HCT116 (cell line): ENCODE measurements around the gene KDM4D. TPM values are rescaled to one million over a fixed set of nuclear protein-coding genes. Genes with fewer than 3 reads are reported as not detected.

Experiments
- ATAC-seq: fragments of 200-7000 bp; cut with Tn5 transposase; 2 replicates; pipeline ENCODE4 v1.9.1; 2020; ENCODE audit warnings: mild to moderate bottlenecking, moderate library complexity
- BruUV-seq: library from RNA; stranded (reverse); fragments of 400-500 nt; replicated peaks from 2 replicates; lab custom pipeline; 2021; lab: Mats Ljungman, UMichigan
- CTCF ChIA-PET: fragments of 300-600 bp; sonication (Branson Sonifier 250); formaldehyde crosslinking; loops from one replicate; lab custom pipeline; 2021; ENCODE audit warnings: antibody characterized with exemption; lab: Charles Lee
- POLR2A ChIA-PET: fragments of 300-600, 350-600 bp; sonication (Branson Sonifier 250); formaldehyde crosslinking; loops from one replicate; lab custom pipeline; 2021; ENCODE audit warnings: antibody characterized with exemption; lab: Charles Lee
- RAD21 ChIA-PET, 2 experiments: fragments of 300-600 bp; sonication (Branson Sonifier 250); formaldehyde crosslinking; loops; one replicate each; lab custom pipeline; 2023; ENCODE audit warnings: low total read pairs in 2 of 2; ENCODE audit not compliant: uncharacterized antibody in 2 of 2, unreplicated experiment in 2 of 2, low non-redundant PET in 1 of 2; lab: Charles Lee
- DNase-seq: peaks from one replicate; pipeline ENCODE4 v3.0.0-alpha.2; 2010; ENCODE audit warnings: low read depth, low spot score
- H2AFZ ChIP-seq: fragments of 200-600 bp; shearing (Covaris generic), sonication (generic); 2 replicates; pipeline ENCODE4 v1.6.1; 2017; ENCODE audit warnings: low read depth, mixed run types, mixed read lengths, antibody characterized with exemption, low read length; ENCODE audit not compliant: poor library complexity, severe bottlenecking
- H3K27ac ChIP-seq: 2 replicates; pipeline ENCODE4 v1.5.1; 2012; ENCODE audit warnings: low read depth, low read length
- H3K27me3 ChIP-seq: fragments of 200-600 bp; sonication (generic); 2 replicates; pipeline ENCODE4 v1.6.1; 2016; ENCODE audit warnings: mixed run types, low read length, mixed read lengths; ENCODE audit not compliant: insufficient read depth
- H3K36me3 ChIP-seq, 2 experiments: fragments of 200-500 bp in 1 of 2; fragments of 200-600 bp in 1 of 2; sonication (Bioruptor generic) in 1 of 2; sonication (generic) in 1 of 2; 2 replicates each; pipeline versions ENCODE4 v1.5.1 to v1.6.1; 2014 to 2016; ENCODE audit warnings: low read length in 2 of 2, inconsistent platforms in 1 of 2, mixed read lengths in 1 of 2, mixed run types in 1 of 2; ENCODE audit not compliant: insufficient read depth in 2 of 2, control insufficient read depth in 1 of 2
- H3K4me1 ChIP-seq, 2 experiments: fragments of 200-600 bp in 1 of 2; sonication (generic) in 1 of 2; 2 replicates each; pipeline versions ENCODE4 v1.5.1 to v1.6.1; 2012 to 2017; ENCODE audit warnings: low read length in 2 of 2, inconsistent platforms in 1 of 2, mild to moderate bottlenecking in 1 of 2, mixed read lengths in 1 of 2, mixed run types in 1 of 2, moderate library complexity in 1 of 2; ENCODE audit not compliant: insufficient read depth in 2 of 2, control insufficient read depth in 1 of 2
- H3K4me2 ChIP-seq: fragments of 200-600 bp; sonication (generic); 2 replicates; pipeline ENCODE4 v1.6.1; 2017; ENCODE audit warnings: mixed run types, low read length, mixed read lengths
- H3K4me3 ChIP-seq, 2 experiments: fragments of 200-600 bp in 1 of 2; sonication (generic) in 1 of 2; replicated peaks in 1 of 2; 2 replicates each; pipeline ENCODE4 v1.5.1; 2011 to 2016; ENCODE audit warnings: low read length in 2 of 2, control low read depth in 1 of 2, low read depth in 1 of 2, mild to moderate bottlenecking in 1 of 2, mixed read lengths in 1 of 2, mixed run types in 1 of 2
- H3K79me2 ChIP-seq: fragments of 200-600 bp; sonication (generic); 2 replicates; pipeline ENCODE4 v1.6.1; 2017; ENCODE audit warnings: mild to moderate bottlenecking, mixed run types, low read length, moderate library complexity, mixed read lengths; ENCODE audit not compliant: insufficient read depth
- H3K9ac ChIP-seq: fragments of 200-600 bp; sonication (generic); 2 replicates; pipeline ENCODE4 v1.6.1; 2016; ENCODE audit warnings: low read length, mixed read lengths
- H3K9me2 ChIP-seq: fragments of 200-600 bp; sonication (generic), shearing (Covaris generic); 2 replicates; pipeline ENCODE4 v1.6.1; 2017; ENCODE audit warnings: mixed run types, mild to moderate bottlenecking, moderate library complexity; ENCODE audit not compliant: insufficient read depth
- H3K9me3 ChIP-seq, 2 experiments: fragments of 200-500 bp in 1 of 2; fragments of 200-600 bp in 1 of 2; sonication (Bioruptor generic) in 1 of 2; sonication (generic) in 1 of 2; 2 replicates each; pipeline ENCODE4 v1.6.1; 2014 to 2017; ENCODE audit warnings: low read length in 2 of 2, mixed read lengths in 2 of 2, inconsistent platforms in 1 of 2, low read depth in 1 of 2, mild to moderate bottlenecking in 1 of 2, mixed run types in 1 of 2, moderate library complexity in 1 of 2; ENCODE audit not compliant: control insufficient read depth in 1 of 2, insufficient read depth in 1 of 2
- H4K20me1 ChIP-seq: fragments of 200-600 bp; sonication (generic), shearing (Covaris generic); 2 replicates; pipeline ENCODE4 v1.6.1; 2017; ENCODE audit warnings: mixed run types, mild to moderate bottlenecking, moderate library complexity; ENCODE audit not compliant: insufficient read depth
- CBX3 ChIP-seq: IDR thresholded peaks from 2 replicates; pipeline ENCODE4 v1.6.1; 2012; ENCODE audit warnings: low read depth
- ELF1 ChIP-seq: IDR thresholded peaks from 2 replicates; pipeline ENCODE4 v1.6.1; 2012; ENCODE audit warnings: low read depth, borderline replicate concordance
- FOSL1 ChIP-seq: IDR thresholded peaks from 2 replicates; pipeline ENCODE4 v1.6.1; 2012; ENCODE audit warnings: low read depth
- MAX ChIP-seq: IDR thresholded peaks from 2 replicates; pipeline ENCODE4 v1.6.1; 2012
- POLR2A ChIP-seq: IDR thresholded peaks from 2 replicates; pipeline ENCODE4 v1.7.0; 2011; ENCODE audit warnings: borderline replicate concordance; ENCODE audit not compliant: insufficient read depth, insufficient read length; ENCODE audit errors: extremely low read depth
- POLR2AphosphoS5 ChIP-seq: IDR thresholded peaks from 2 replicates; pipeline ENCODE4 v1.6.1; 2011; ENCODE audit warnings: mild to moderate bottlenecking, low read depth, low read length, moderate library complexity
- RAD21 ChIP-seq: IDR thresholded peaks from 2 replicates; pipeline ENCODE4 v1.6.1; 2012; ENCODE audit warnings: low read depth, mild to moderate bottlenecking
- REST ChIP-seq: IDR thresholded peaks from 2 replicates; pipeline ENCODE4 v1.6.1; 2012; ENCODE audit warnings: low read depth
- SP1 ChIP-seq: IDR thresholded peaks from 2 replicates; pipeline ENCODE4 v1.6.1; 2012; ENCODE audit warnings: low read depth
- SRF ChIP-seq: IDR thresholded peaks from 2 replicates; pipeline ENCODE4 v1.6.1; 2012; ENCODE audit warnings: low read depth
- intact Hi-C: fragments of 100-400 bp; cut with micrococcal nuclease; formaldehyde crosslinking; loops from 2 replicates; pipeline ENCODE4 v1.10.0; 2022
- total RNA-seq: library from RNA; stranded (reverse); gene quantifications from one replicate; pipeline ENCODE4 v1.2.1, GENCODE V29; 2021; ENCODE audit not compliant: unreplicated experiment
- TF ChIP-seq, protein P1 (sequence below): IDR thresholded peaks from 2 replicates; pipeline ENCODE4 v1.6.1; 2011; ENCODE audit warnings: mild to moderate bottlenecking, low read length, moderate library complexity; ENCODE audit not compliant: insufficient replicate concordance; ENCODE audit errors: extremely low read depth

The KDM4D gene
- total RNA-seq, 1 experiment from 2014 or later: 2.1 TPM

DNA sequence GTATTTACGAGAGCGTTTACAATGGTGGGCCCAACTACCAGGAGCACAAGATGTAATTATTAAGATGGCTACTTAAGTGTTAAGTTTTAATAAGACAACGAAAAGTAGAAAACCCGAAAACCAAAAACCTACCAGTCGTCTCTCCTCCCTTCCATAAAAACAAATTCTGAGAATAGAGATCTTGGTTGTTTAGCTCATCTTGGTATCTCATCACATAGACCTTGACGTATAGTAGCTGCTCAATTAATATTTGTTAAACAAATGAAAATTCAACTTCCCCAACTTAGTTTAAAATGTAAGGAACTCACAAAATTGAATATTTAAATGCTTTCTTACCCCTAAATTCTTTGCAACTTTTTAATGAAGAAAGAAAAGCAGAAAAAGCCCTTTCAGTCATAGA lies 669 bp downstream of the KDM4D start:
- no TSS peak for BruUV-seq
- DNase-seq: no peak
- H3K27ac ChIP-seq: no peak overlapping the region; the same call in 1 of the 2 replicates
- peaks cover 30% of the 10 kb centered on the region for H3K79me2 ChIP-seq
- TF ChIP-seq POLR2A: no peak
- TF ChIP-seq SRF: no peak
- TF ChIP-seq RAD21: no peak
- no peak for TF ChIP-seq ELF1
- no peak for TF ChIP-seq CBX3
- TF ChIP-seq SP1: no peak
- TF ChIP-seq, protein P1, sequence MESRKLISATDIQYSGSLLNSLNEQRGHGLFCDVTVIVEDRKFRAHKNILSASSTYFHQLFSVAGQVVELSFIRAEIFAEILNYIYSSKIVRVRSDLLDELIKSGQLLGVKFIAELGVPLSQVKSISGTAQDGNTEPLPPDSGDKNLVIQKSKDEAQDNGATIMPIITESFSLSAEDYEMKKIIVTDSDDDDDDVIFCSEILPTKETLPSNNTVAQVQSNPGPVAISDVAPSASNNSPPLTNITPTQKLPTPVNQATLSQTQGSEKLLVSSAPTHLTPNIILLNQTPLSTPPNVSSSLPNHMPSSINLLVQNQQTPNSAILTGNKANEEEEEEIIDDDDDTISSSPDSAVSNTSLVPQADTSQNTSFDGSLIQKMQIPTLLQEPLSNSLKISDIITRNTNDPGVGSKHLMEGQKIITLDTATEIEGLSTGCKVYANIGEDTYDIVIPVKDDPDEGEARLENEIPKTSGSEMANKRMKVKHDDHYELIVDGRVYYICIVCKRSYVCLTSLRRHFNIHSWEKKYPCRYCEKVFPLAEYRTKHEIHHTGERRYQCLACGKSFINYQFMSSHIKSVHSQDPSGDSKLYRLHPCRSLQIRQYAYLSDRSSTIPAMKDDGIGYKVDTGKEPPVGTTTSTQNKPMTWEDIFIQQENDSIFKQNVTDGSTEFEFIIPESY: no peak
- no peak for TF ChIP-seq POLR2AphosphoS5
- RAD21 ChIA-PET: no interaction called here
- H3K4me2 ChIP-seq: peak overlapping the region; percentile 82
- H3K9me3 ChIP-seq: no peaks in the 10 kb centered on the region
- H3K4me1 ChIP-seq: peaks cover 7 to 14% of the 10 kb centered on the region in 2 experiments; a peak in 3 of 4 replicates
- no peak for ATAC-seq
- POLR2A ChIA-PET: no interaction called here
- no peaks in the 10 kb centered on the region for H4K20me1 ChIP-seq
- H3K27me3 ChIP-seq: no peaks in the 10 kb centered on the region
- H3K9ac ChIP-seq: peak overlapping the region; percentile 75
- peak overlapping the region; percentile 84 for H2AFZ ChIP-seq
- H3K9me2 ChIP-seq: no peaks in the 10 kb centered on the region
- CTCF ChIA-PET: no interaction called here
- intact Hi-C loops: no loop called here
- H3K36me3 ChIP-seq: peaks cover 20 to 26% of the 10 kb centered on the region in 2 experiments
- H3K4me3 ChIP-seq: peak overlapping the region; percentile 75 to 82

- no peak overlapping the region for H3K27ac ChIP-seq
- peaks cover 7 to 12% of the 10 kb centered on the region in 2 experiments; a peak in 2 of 4 replicates for H3K36me3 ChIP-seq
- intact Hi-C loops: no loop called here
These were observed 2.1 kb downstream of the KDM4D start for GRCh38 chr11:94975599-94975998.

More at GRCh38 chr11:94975599-94975998, 2.1 kb downstream of the KDM4D start:
- no peak overlapping the region for H2AFZ ChIP-seq
- RAD21 ChIA-PET: no interaction called here
- no peak overlapping the region for H3K4me3 ChIP-seq
- no peak overlapping the region for H3K4me2 ChIP-seq
- H4K20me1 ChIP-seq: no peaks in the 10 kb centered on the region
- TF ChIP-seq MAX: no peak
- TF ChIP-seq FOSL1: no peak
- TF ChIP-seq REST: no peak
- H3K79me2 ChIP-seq: peaks cover 30% of the 10 kb centered on the region
- H3K4me1 ChIP-seq: peaks cover 7 to 14% of the 10 kb centered on the region in 2 experiments; a peak in 3 of 4 replicates
- DNase-seq: no peak
- H3K9me2 ChIP-seq: no peaks in the 10 kb centered on the region
- no TSS peak for BruUV-seq
- H3K27me3 ChIP-seq: no peaks in the 10 kb centered on the region
- no peak overlapping the region for H3K9ac ChIP-seq
- POLR2A ChIA-PET: no interaction called here
- CTCF ChIA-PET: no interaction called here
- no peaks in the 10 kb centered on the region for H3K9me3 ChIP-seq
- no peak for ATAC-seq
